BJ (cell line): ENCODE results near the gene COL19A1. TPM values are rescaled to one million over a fixed set of nuclear protein-coding genes. Genes with fewer than 3 reads are reported as not detected.

Experiments used
- CTCF ChIA-PET: fragments of 350-600 bp; formaldehyde crosslinking; extraction: SDS; loops from one replicate; lab custom pipeline; 2021; ENCODE audit warnings: antibody characterized with exemption, inconsistent platforms; lab: Yijun Ruan, JAX
- POLR2A ChIA-PET: fragments of 300-600 bp; sonication (Branson Sonifier 250); formaldehyde crosslinking; extraction: SDS; loops from one replicate; lab custom pipeline; 2021; ENCODE audit warnings: antibody characterized with exemption; lab: Charles Lee
- DNase-seq: peaks from one replicate; pipeline ENCODE4 v3.0.0-alpha.2; 2011; ENCODE audit warnings: low read depth
- H3K27me3 ChIP-seq: 2 replicates; pipeline ENCODE4 v1.6.0; 2011; ENCODE audit warnings: low read length; ENCODE audit not compliant: control insufficient read depth, insufficient read depth
- H3K36me3 ChIP-seq: 2 replicates; pipeline ENCODE4 v1.5.1; 2011; ENCODE audit warnings: low read length; ENCODE audit not compliant: control insufficient read depth, insufficient read depth
- H3K4me3 ChIP-seq: 2 replicates; pipeline ENCODE4 v1.5.1; 2011; ENCODE audit warnings: low read depth, mild to moderate bottlenecking, control low read depth, low read length
- polyA minus RNA-seq: library from RNA; depleted of rRNA, polyadenylated mRNA; stranded (reverse); fragments of >200 nt; gene quantifications from 2 replicates; pipeline ENCODE4 v1.2.3, GENCODE V29; 2011; rRNA and poly(A)+ RNA removed
- polyA plus RNA-seq: library from polyadenylated mRNA; depleted of rRNA; stranded (reverse); fragments of >200 nt; gene quantifications from 2 replicates; pipeline ENCODE4 v1.2.3, GENCODE V29; 2011; rRNA removed
- TF ChIP-seq, protein P1 (sequence below): IDR thresholded peaks from 2 replicates; pipeline ENCODE4 v1.5.1; 2011; ENCODE audit warnings: low read depth, mild to moderate bottlenecking, control low read depth, inconsistent platforms, low read length, moderate library complexity; ENCODE audit not compliant: insufficient read depth

Gene COL19A1
- 0.11 TPM in 2 replicates for polyA plus RNA-seq
- polyA minus RNA-seq = 0.05 TPM in 2 replicates

DNA sequence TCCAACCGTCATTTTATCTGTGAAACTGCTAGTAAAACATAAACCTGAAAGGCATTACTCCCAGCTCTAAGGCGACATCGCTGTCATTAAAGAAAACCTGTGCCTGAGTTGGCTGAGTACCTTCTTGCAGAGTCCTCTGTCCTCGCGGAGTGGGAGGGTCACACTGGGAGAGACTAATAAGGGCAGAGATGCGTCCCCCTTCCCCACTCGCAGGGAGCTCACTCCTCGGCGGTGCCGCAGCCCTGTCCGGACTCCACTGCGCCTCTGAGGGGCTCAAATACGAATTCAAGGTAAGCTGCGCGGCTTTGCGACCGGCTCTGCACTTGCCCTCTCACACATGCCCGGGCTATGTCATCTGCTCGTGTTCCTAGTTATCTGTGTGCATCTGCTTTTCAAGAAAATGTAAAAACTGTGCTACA is at the start of gene COL19A1:
TSS of gene COL19A1 (plus strand) at position 206 of the 419 bp plus-strand sequence. CDS start 13,012 bp downstream, outside the sequence.
- ChIA-PET CTCF (interaction anchor here (0.5 to 0.6 kb wide), 2 partner anchors 22 to 57 kb away, joined by 3 to 4 read pairs; no protein-coding TSS in a partner anchor), POLR2A (no interaction called here)
- TF ChIP-seq, protein P1, sequence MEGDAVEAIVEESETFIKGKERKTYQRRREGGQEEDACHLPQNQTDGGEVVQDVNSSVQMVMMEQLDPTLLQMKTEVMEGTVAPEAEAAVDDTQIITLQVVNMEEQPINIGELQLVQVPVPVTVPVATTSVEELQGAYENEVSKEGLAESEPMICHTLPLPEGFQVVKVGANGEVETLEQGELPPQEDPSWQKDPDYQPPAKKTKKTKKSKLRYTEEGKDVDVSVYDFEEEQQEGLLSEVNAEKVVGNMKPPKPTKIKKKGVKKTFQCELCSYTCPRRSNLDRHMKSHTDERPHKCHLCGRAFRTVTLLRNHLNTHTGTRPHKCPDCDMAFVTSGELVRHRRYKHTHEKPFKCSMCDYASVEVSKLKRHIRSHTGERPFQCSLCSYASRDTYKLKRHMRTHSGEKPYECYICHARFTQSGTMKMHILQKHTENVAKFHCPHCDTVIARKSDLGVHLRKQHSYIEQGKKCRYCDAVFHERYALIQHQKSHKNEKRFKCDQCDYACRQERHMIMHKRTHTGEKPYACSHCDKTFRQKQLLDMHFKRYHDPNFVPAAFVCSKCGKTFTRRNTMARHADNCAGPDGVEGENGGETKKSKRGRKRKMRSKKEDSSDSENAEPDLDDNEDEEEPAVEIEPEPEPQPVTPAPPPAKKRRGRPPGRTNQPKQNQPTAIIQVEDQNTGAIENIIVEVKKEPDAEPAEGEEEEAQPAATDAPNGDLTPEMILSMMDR = no peak
- Histone ChIP-seq H3K36me3 (no peaks in the 10 kb centered on the region), H3K27me3 (peaks cover 14% of the 10 kb centered on the region), H3K4me3 (peak within 1 kb of the TSS; percentile 51)
- DNase-seq = no peak

DNA sequence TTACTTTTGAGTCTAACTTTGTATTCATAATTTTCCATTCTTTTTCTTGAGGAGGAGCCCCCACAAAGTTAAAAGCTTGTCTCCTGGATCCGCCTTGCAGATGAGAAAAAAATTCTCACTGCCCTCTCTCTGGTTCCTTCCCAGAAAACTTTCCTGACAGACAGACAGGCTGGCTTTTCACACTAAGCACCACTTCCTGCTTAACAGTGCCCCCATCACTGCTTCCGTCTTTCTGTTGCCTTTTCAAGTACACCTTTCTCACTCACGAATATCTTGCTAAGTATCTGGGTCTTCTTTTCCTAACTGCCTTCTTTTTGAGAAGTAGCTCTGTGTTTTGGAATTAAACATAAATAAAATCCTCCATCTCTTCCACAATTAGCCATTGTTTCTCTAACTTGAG is 49.8 kb upstream of the COL19A1 start:
- Histone ChIP-seq H3K27me3 (no peaks in the 10 kb centered on the region), H3K4me3 (no peak overlapping the region), H3K36me3 (no peaks in the 10 kb centered on the region)
- CTCF ChIA-PET = interaction anchor here (1.1 kb wide), 1 partner anchor 20 kb away, joined by 3 read pairs; the partner anchor contains the start of gene LMBRD1
- TF ChIP-seq, protein P1 = no peak
- no peak for DNase-seq
- POLR2A ChIA-PET = no interaction called here

DNA sequence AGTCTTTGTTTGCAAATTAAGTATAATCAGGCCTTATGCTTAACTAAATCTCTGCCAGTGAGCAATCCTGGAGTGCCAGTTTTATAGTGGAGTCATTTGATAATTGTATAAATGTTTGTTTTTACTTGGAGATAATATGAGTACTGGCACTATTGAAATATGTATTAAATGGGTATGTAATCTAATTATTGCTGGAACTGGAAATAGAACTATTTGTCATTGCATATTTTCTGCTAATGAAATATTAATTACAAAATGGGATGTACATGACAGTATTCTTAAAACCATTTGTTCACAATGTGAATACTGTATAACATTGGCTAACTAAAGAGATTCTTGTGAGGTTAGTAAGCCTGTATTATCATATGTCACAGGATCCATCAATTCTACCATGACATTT is 49.0 kb upstream of the COL19A1 start:
- H3K27me3 ChIP-seq = no peaks in the 10 kb centered on the region
- H3K36me3 ChIP-seq = no peaks in the 10 kb centered on the region
- CTCF ChIA-PET = no interaction called here
- TF ChIP-seq, protein P1 = no peak
- no peak for DNase-seq
- POLR2A ChIA-PET = no interaction called here
- no peak overlapping the region for H3K4me3 ChIP-seq

DNA sequence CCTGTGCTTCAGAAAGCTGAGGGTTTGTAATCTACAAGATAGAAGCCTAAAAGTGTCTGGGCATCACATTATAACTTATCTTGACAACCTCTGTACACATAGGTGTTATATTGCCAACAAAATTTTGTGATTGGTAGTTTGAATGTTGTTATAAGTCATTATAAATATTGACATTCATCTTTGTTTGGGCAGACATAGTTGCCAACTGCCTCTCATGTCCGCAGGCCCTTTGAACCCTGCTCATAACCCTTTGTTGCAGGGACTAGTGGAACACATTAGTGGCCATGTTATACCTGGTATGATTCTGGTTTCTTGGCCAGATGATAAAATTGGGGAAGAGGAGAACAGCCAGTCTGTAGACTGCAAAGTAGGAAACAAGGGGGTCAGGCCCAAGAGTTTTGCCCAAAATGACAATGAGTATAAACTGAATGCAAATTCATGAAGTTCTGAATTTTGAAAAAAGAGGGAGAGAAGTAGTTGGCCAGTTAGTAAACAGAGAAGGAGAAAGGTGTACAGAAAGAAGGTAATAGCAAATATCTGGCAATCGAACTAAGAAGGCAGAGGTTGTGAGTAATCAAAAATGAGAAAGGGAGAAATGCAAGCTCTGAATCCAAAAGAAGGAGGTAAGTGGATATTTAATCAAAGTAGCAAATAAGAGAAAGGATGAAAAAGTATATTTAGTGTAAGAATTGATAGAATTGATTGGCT is 48.0 kb upstream of the COL19A1 start:
- no peak overlapping the region for H3K4me3 ChIP-seq
- no peaks in the 10 kb centered on the region for H3K36me3 ChIP-seq
- ChIA-PET POLR2A (no interaction called here), CTCF (interaction anchor here (1.9 kb wide), 1 partner anchor 17 kb away, joined by 7 read pairs; no protein-coding TSS in a partner anchor)
- H3K27me3 ChIP-seq = no peaks in the 10 kb centered on the region
- TF ChIP-seq, protein P1 = no peak
- no peak for DNase-seq

DNA sequence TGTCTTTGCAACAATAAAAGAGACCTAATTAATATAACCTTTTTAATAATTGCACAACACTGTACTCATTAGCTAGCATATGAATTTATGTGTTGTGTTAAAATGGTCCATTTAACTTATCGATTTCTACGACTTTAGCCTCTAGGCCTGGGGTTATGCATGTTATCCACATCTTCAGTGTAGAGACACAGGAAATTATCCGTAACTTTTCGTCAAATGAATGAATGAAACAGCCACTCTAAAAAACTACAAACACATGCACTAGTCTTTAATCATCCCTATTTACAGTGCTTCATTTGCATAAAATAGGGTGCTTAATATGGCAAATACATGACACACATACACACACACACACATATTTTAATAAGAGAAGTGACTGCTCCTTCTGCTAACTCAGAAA is 47.2 kb upstream of the COL19A1 start:
- DNase-seq = no peak
- no peaks in the 10 kb centered on the region for H3K27me3 ChIP-seq
- H3K4me3 ChIP-seq = no peak overlapping the region
- POLR2A ChIA-PET = no interaction called here
- CTCF ChIA-PET = interaction anchor here (0.6 to 1.9 kb wide), 2 partner anchors 16 to 21 kb away, joined by 3 to 7 read pairs; no protein-coding TSS in a partner anchor
- no peaks in the 10 kb centered on the region for H3K36me3 ChIP-seq
- TF ChIP-seq, protein P1 = no peak
